HCT116 (cell line): Measurements from ENCODE around the gene TMEM252.

Source experiments
- CBX3 ChIP-seq: IDR thresholded peaks from 2 replicates; pipeline ENCODE4 v1.6.1; 2012; ENCODE audit warnings: low read depth
- CEBPB ChIP-seq: IDR thresholded peaks from 2 replicates; pipeline ENCODE4 v1.6.1; 2012; ENCODE audit warnings: low read depth
- EZH2 ChIP-seq: fragments of 200-600 bp; sonication (generic); IDR thresholded peaks from 2 replicates; pipeline ENCODE4 v1.6.1; 2017; ENCODE audit warnings: antibody characterized with exemption, mixed run types
- MAX ChIP-seq: IDR thresholded peaks from 2 replicates; pipeline ENCODE4 v1.6.1; 2012
- POLR2AphosphoS5 ChIP-seq: IDR thresholded peaks from 2 replicates; pipeline ENCODE4 v1.6.1; 2011; ENCODE audit warnings: mild to moderate bottlenecking, low read depth, low read length, moderate library complexity
- RAD21 ChIP-seq: IDR thresholded peaks from 2 replicates; pipeline ENCODE4 v1.6.1; 2012; ENCODE audit warnings: low read depth, mild to moderate bottlenecking
- ZNF274 ChIP-seq: fragments of 200-500 bp; sonication (Bioruptor generic); IDR thresholded peaks from 2 replicates; pipeline ENCODE4 v1.6.1; 2014; ENCODE audit warnings: mild to moderate bottlenecking, low read depth, low read length, inconsistent platforms
- TF ChIP-seq, protein P1 (sequence below), 3 experiments: fragments of 200-600 bp in 1 of 3; sonication (generic) in 1 of 3; IDR thresholded peaks in 2 of 3; conservative IDR thresholded peaks in 1 of 3; 2 replicates each; pipeline ENCODE4 v1.5.1; 2012 to 2017; ENCODE audit warnings: low read depth in 2 of 3, low read length in 2 of 3, antibody characterized with exemption in 1 of 3, borderline replicate concordance in 1 of 3, control low read depth in 1 of 3, mild to moderate bottlenecking in 1 of 3, mixed read lengths in 1 of 3, mixed run types in 1 of 3, moderate library complexity in 1 of 3; ENCODE audit not compliant: insufficient read depth in 1 of 3
- TF ChIP-seq, protein P2 (sequence below): IDR thresholded peaks from 2 replicates; pipeline ENCODE4 v1.6.1; 2011; ENCODE audit warnings: mild to moderate bottlenecking, low read length, moderate library complexity; ENCODE audit not compliant: insufficient replicate concordance; ENCODE audit errors: extremely low read depth

- TF ChIP-seq ZNF274: no peak
- no peak for TF ChIP-seq RAD21
- no peak for TF ChIP-seq MAX
- TF ChIP-seq, protein P1, sequence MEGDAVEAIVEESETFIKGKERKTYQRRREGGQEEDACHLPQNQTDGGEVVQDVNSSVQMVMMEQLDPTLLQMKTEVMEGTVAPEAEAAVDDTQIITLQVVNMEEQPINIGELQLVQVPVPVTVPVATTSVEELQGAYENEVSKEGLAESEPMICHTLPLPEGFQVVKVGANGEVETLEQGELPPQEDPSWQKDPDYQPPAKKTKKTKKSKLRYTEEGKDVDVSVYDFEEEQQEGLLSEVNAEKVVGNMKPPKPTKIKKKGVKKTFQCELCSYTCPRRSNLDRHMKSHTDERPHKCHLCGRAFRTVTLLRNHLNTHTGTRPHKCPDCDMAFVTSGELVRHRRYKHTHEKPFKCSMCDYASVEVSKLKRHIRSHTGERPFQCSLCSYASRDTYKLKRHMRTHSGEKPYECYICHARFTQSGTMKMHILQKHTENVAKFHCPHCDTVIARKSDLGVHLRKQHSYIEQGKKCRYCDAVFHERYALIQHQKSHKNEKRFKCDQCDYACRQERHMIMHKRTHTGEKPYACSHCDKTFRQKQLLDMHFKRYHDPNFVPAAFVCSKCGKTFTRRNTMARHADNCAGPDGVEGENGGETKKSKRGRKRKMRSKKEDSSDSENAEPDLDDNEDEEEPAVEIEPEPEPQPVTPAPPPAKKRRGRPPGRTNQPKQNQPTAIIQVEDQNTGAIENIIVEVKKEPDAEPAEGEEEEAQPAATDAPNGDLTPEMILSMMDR (IDR thresholded peaks at IDR 0.05 in 2 of 3, conservative IDR thresholded peaks at IDR 0.05 in 1 of 3; ENCODE audit: borderline replicate concordance in 1 of 3, insufficient read depth in 1 of 3, low read depth in 2 of 3, low read length in 2 of 3): no peak
- TF ChIP-seq CEBPB: no peak
- TF ChIP-seq EZH2: no peak
- TF ChIP-seq, protein P2, sequence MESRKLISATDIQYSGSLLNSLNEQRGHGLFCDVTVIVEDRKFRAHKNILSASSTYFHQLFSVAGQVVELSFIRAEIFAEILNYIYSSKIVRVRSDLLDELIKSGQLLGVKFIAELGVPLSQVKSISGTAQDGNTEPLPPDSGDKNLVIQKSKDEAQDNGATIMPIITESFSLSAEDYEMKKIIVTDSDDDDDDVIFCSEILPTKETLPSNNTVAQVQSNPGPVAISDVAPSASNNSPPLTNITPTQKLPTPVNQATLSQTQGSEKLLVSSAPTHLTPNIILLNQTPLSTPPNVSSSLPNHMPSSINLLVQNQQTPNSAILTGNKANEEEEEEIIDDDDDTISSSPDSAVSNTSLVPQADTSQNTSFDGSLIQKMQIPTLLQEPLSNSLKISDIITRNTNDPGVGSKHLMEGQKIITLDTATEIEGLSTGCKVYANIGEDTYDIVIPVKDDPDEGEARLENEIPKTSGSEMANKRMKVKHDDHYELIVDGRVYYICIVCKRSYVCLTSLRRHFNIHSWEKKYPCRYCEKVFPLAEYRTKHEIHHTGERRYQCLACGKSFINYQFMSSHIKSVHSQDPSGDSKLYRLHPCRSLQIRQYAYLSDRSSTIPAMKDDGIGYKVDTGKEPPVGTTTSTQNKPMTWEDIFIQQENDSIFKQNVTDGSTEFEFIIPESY: no peak
- TF ChIP-seq POLR2AphosphoS5: no peak
- no peak for TF ChIP-seq CBX3
Observed at GRCh38 chr9:68502279-68502678, 38.4 kb downstream of the TMEM252 start.
